Activated T-helper 1 cell treated with Interleukin-2 at 50 U/mL for 16 hours (primary cell): ENCODE results near the gene SMPX.

Source experiments
- DNase-seq: peaks from one replicate; pipeline ENCODE4 v3.0.0-alpha.2; 2020; ENCODE audit warnings: low read depth

Gene SMPX

GRCh38 chrX:21744060-21744459, 13.9 kb downstream of the SMPX start:
- no peak for DNase-seq

- no peak for DNase-seq
Observed at GRCh38 chrX:21741869-21742701, 15.8 kb downstream of the SMPX start.

GRCh38 chrX:21741364-21741763, 16.6 kb downstream of the SMPX start:
- DNase-seq, result no peak

GRCh38 chrX:21740329-21741274, 17.3 kb downstream of the SMPX start:
- DNase-seq, result no peak

- no peak for DNase-seq
Observed at GRCh38 chrX:21738950-21739287, 19.0 kb downstream of the SMPX start.

GRCh38 chrX:21738210-21738949, 19.5 kb downstream of the SMPX start:
- no peak for DNase-seq

GRCh38 chrX:21735768-21736127, 22.2 kb downstream of the SMPX start:
- DNase-seq, result no peak

GRCh38 chrX:21735038-21735767, 22.7 kb downstream of the SMPX start:
- no peak for DNase-seq

- DNase-seq, result no peak
Observed at GRCh38 chrX:21734175-21734574, 23.7 kb downstream of the SMPX start.

- no peak for DNase-seq
Observed at GRCh38 chrX:21733705-21734104, 24.2 kb downstream of the SMPX start.

GRCh38 chrX:21730026-21730425, 27.9 kb downstream of the SMPX start:
- DNase-seq, result no peak

GRCh38 chrX:21728276-21728968, 29.5 kb downstream of the SMPX start:
- DNase-seq, result no peak

- DNase-seq, result no peak
Observed at GRCh38 chrX:21725916-21726315, 32.0 kb downstream of the SMPX start.

GRCh38 chrX:21725496-21725895, 32.4 kb downstream of the SMPX start:
- DNase-seq, result no peak

GRCh38 chrX:21723814-21724213, 34.1 kb downstream of the SMPX start:
- no peak for DNase-seq

- no peak for DNase-seq
Observed at GRCh38 chrX:21723084-21723483, 34.8 kb downstream of the SMPX start.

- DNase-seq, result no peak
Observed at GRCh38 chrX:21721195-21721594, 36.7 kb downstream of the SMPX start.

- no peak for DNase-seq
Observed at GRCh38 chrX:21718575-21718974, 39.3 kb downstream of the SMPX start.

- no peak for DNase-seq
Observed at GRCh38 chrX:21717802-21718201, 40.1 kb downstream of the SMPX start.

GRCh38 chrX:21715825-21716224, 42.1 kb downstream of the SMPX start:
- no peak for DNase-seq

- DNase-seq, result no peak
Observed at GRCh38 chrX:21715337-21715736, 42.6 kb downstream of the SMPX start.
